GM12801 (cell line): Measurements from ENCODE around the gene GNB2.

Experiments used
- CTCF ChIP-seq: IDR thresholded peaks from one replicate; pipeline ENCODE4 v1.5.1; 2011; ENCODE audit warnings: control low read depth; ENCODE audit not compliant: insufficient read length; ENCODE audit errors: extremely low read depth

GNB2 gene

GRCh38 chr7:100681491-100682227, 8.1 kb downstream of the GNB2 start:
- TF ChIP-seq CTCF: no peak

GRCh38 chr7:100682228-100682741, 8.7 kb downstream of the GNB2 start:
- TF ChIP-seq CTCF: no peak

- TF ChIP-seq CTCF: no peak
Observed at GRCh38 chr7:100682991-100683658, 9.6 kb downstream of the GNB2 start.

- TF ChIP-seq CTCF: no peak
Observed at GRCh38 chr7:100683659-100684533, 10.4 kb downstream of the GNB2 start.

- no peak for TF ChIP-seq CTCF
Observed at GRCh38 chr7:100684534-100685042, 11.0 kb downstream of the GNB2 start.

GRCh38 chr7:100685049-100685605, 11.6 kb downstream of the GNB2 start:
- no peak for TF ChIP-seq CTCF
